AG09319 (cell line): Measurements from ENCODE around the gene KLK8.
"Not testable (repeated sequence)": the region's sequence is repeated elsewhere in the genome, so short reads cannot be mapped to it uniquely, and the experiment has no call there.

ENCODE experiments used
- DNase-seq: peaks from one replicate; pipeline ENCODE4 v3.0.0-alpha.2; 2010; ENCODE audit warnings: low read depth; ENCODE audit errors: extremely low read depth
- CTCF ChIP-seq: IDR thresholded peaks from 2 replicates; pipeline ENCODE4 v1.5.1; 2011; ENCODE audit warnings: low read depth, mild to moderate bottlenecking, inconsistent platforms, low read length, moderate library complexity

Gene KLK8

GRCh38 chr19:50992666-50993035 lies 8.8 kb downstream of the KLK8 start:
- DNase-seq, result no peak
- no peak for TF ChIP-seq CTCF

GRCh38 chr19:50984416-50984815 lies 17.0 kb downstream of the KLK8 start:
- not testable (repeated sequence) for DNase-seq

GRCh38 chr19:50983625-50984292 lies 17.6 kb downstream of the KLK8 start, which contains the start of gene KLK7:
KLK7 (minus strand) TSS chr19:50983917; CDS start chr19:50982399, 1,518 bp downstream.
- TF ChIP-seq CTCF, result no peak
- DNase-seq, result no peak

- no peak for TF ChIP-seq CTCF
- no peak for DNase-seq
These were observed 19.2 kb downstream of the KLK8 start for GRCh38 chr19:50982186-50982585.

- no peak for TF ChIP-seq CTCF
- DNase-seq, result no peak
These were observed 19.7 kb downstream of the KLK8 start for GRCh38 chr19:50981587-50982146.

GRCh38 chr19:50980208-50980607 lies 21.2 kb downstream of the KLK8 start:
- DNase-seq, result no peak
- TF ChIP-seq CTCF, result no peak

GRCh38 chr19:50979758-50980157 lies 21.6 kb downstream of the KLK8 start:
- no peak for DNase-seq
- no peak for TF ChIP-seq CTCF
